Stimulated activated naive CD4-positive, alpha-beta T cell (primary cell): ENCODE measurements around the gene GNAS.

ENCODE experiments used
- DNase-seq, 6 experiments: peaks; one replicate each; lab custom pipeline; 2025; lab: John Stamatoyannopoulos, UW

The GNAS gene

GRCh38 chr20:58882704-58883089, 30.2 kb downstream of the GNAS start:
- DNase-seq, result no peak

GRCh38 chr20:58883241-58883691, 30.8 kb downstream of the GNAS start:
- DNase-seq, result no peak

- no peak for DNase-seq
These were observed 32.5 kb downstream of the GNAS start for GRCh38 chr20:58884966-58885365.

GRCh38 chr20:58886546-58886945, 34.0 kb downstream of the GNAS start:
- DNase-seq, result no peak

GRCh38 chr20:58888103-58888502, 35.6 kb downstream of the GNAS start:
- no peak for DNase-seq

GRCh38 chr20:58888521-58889333, 36.2 kb downstream of the GNAS start:
- peak; percentile 74 to 90 (median 80) for DNase-seq

- DNase-seq, result peak in 2 of 6 experiments; percentile 47 to 69
These were observed 36.8 kb downstream of the GNAS start for GRCh38 chr20:58889334-58889760.

GRCh38 chr20:58889798-58890517, 37.4 kb downstream of the GNAS start:
- DNase-seq, result peak in 1 of 6 experiments; percentile 38

- peak; percentile 52 to 87 (median 76) for DNase-seq
These were observed 38.1 kb downstream of the GNAS start for GRCh38 chr20:58890518-58891085.

GRCh38 chr20:58891086-58891717, 38.7 kb downstream of the GNAS start:
- peak; percentile 24 to 81 (median 76) for DNase-seq

GRCh38 chr20:58891718-58892140, 39.2 kb downstream of the GNAS start:
- peak in 4 of 6 experiments; percentile 33 to 57 (median 52) for DNase-seq

GRCh38 chr20:58892141-58892931, 39.8 kb downstream of the GNAS start:
- peak; percentile 62 to 82 (median 76) for DNase-seq

- DNase-seq, result no peak
These were observed 40.4 kb downstream of the GNAS start for GRCh38 chr20:58892932-58893224.

- DNase-seq, result peak in 1 of 6 experiments; percentile 12
These were observed 41.0 kb downstream of the GNAS start for GRCh38 chr20:58893355-58894120.

GRCh38 chr20:58894652-58895447, 42.3 kb downstream of the GNAS start:
- no peak for DNase-seq

- no peak for DNase-seq
These were observed 43.1 kb downstream of the GNAS start for GRCh38 chr20:58895448-58896180.

GRCh38 chr20:58896820-58897219, 44.3 kb downstream of the GNAS start:
- no peak for DNase-seq

GRCh38 chr20:58897488-58897887, 45.0 kb downstream of the GNAS start:
- DNase-seq, result no peak
